ENCODE data around the gene USP40.

The USP40 gene

GRCh38 chr2:233486357-233486756 lies 80.2 kb downstream of the USP40 start:
- ChIA-PET POLR2A (no interaction called here), CTCF (no interaction called here)
- no peak for DNase-seq (ENCODE audit: extremely low spot score)
- no peak for TF ChIP-seq TARDBP (IDR thresholded peaks at IDR 0.05)
- no peak for TF ChIP-seq LEF1 (IDR thresholded peaks at IDR 0.05; ENCODE audit: borderline replicate concordance)

GRCh38 chr2:233485726-233486125 lies 80.9 kb downstream of the USP40 start:
- TF ChIP-seq ZNF384 (IDR thresholded peaks at IDR 0.05) (no peak), FOXA1 (IDR thresholded peaks at IDR 0.05) (no peak), NFRKB (IDR thresholded peaks at IDR 0.05) (no peak), L3MBTL2 (conservative IDR thresholded peaks at IDR 0.05) (no peak), CTBP1 (IDR thresholded peaks at IDR 0.05; ENCODE audit: borderline replicate concordance) (no peak), LEF1 (IDR thresholded peaks at IDR 0.05; ENCODE audit: borderline replicate concordance) (no peak), HDGF (IDR thresholded peaks at IDR 0.05; ENCODE audit: borderline replicate concordance) (no peak), ELF4 (IDR thresholded peaks at IDR 0.05) (no peak), BHLHE40 (IDR thresholded peaks at IDR 0.05; ENCODE audit: borderline replicate concordance) (no peak), FOXM1 (IDR thresholded peaks at IDR 0.05; ENCODE audit: borderline replicate concordance) (no peak), SUZ12 (IDR thresholded peaks at IDR 0.05) (no peak), TARDBP (IDR thresholded peaks at IDR 0.05) (no peak), PKNOX1 (IDR thresholded peaks at IDR 0.05) (no peak), ARNT (IDR thresholded peaks at IDR 0.05) (no peak), FOXK2 (IDR thresholded peaks at IDR 0.05) (no peak), SP1 (IDR thresholded peaks at IDR 0.05) (no peak)
- no peak for DNase-seq (ENCODE audit: extremely low spot score)
- ChIA-PET CTCF (no interaction called here), POLR2A (no interaction called here)

- ChIA-PET CTCF (no interaction called here), POLR2A (no interaction called here)
- TF ChIP-seq BHLHE40 (IDR thresholded peaks at IDR 0.05; ENCODE audit: borderline replicate concordance) (no peak), ARNT (IDR thresholded peaks at IDR 0.05) (no peak), NFRKB (IDR thresholded peaks at IDR 0.05) (no peak), FOXK2 (IDR thresholded peaks at IDR 0.05) (no peak), L3MBTL2 (conservative IDR thresholded peaks at IDR 0.05) (no peak), FOXM1 (IDR thresholded peaks at IDR 0.05; ENCODE audit: borderline replicate concordance) (no peak), LEF1 (IDR thresholded peaks at IDR 0.05; ENCODE audit: borderline replicate concordance) (no peak), SUZ12 (IDR thresholded peaks at IDR 0.05) (no peak)
- DNase-seq (ENCODE audit: extremely low spot score) = no peak
Measured at GRCh38 chr2:233482616-233483015, 84.0 kb downstream of the USP40 start.

- CTCF ChIA-PET = no interaction called here
- DNase-seq (ENCODE audit: extremely low spot score) = no peak
- TF ChIP-seq HDGF (IDR thresholded peaks at IDR 0.05; ENCODE audit: borderline replicate concordance) = no peak
- no peak for TF ChIP-seq FOXK2 (IDR thresholded peaks at IDR 0.05)
- no peak for TF ChIP-seq BHLHE40 (IDR thresholded peaks at IDR 0.05; ENCODE audit: borderline replicate concordance)
- TF ChIP-seq ARNT (IDR thresholded peaks at IDR 0.05) = no peak
- no peak for TF ChIP-seq ZNF384 (IDR thresholded peaks at IDR 0.05)
- no peak for TF ChIP-seq PKNOX1 (IDR thresholded peaks at IDR 0.05)
- TF ChIP-seq NFRKB (IDR thresholded peaks at IDR 0.05) = no peak
- TF ChIP-seq FOXA1 (IDR thresholded peaks at IDR 0.05) = no peak
- no peak for TF ChIP-seq LEF1 (IDR thresholded peaks at IDR 0.05; ENCODE audit: borderline replicate concordance)
- TF ChIP-seq SP1 (IDR thresholded peaks at IDR 0.05) = no peak
- TF ChIP-seq SUZ12 (IDR thresholded peaks at IDR 0.05) = no peak
- TF ChIP-seq L3MBTL2 (conservative IDR thresholded peaks at IDR 0.05) = no peak
- no peak for TF ChIP-seq TARDBP (IDR thresholded peaks at IDR 0.05)
- no peak for TF ChIP-seq ELF4 (IDR thresholded peaks at IDR 0.05)
- no peak for TF ChIP-seq CTBP1 (IDR thresholded peaks at IDR 0.05; ENCODE audit: borderline replicate concordance)
- POLR2A ChIA-PET = no interaction called here
Measured at GRCh38 chr2:233481368-233482142, 85.0 kb downstream of the USP40 start.

- ChIA-PET CTCF (no interaction called here), POLR2A (no interaction called here)
- TF ChIP-seq LEF1 (IDR thresholded peaks at IDR 0.05; ENCODE audit: borderline replicate concordance) (no peak), FOXK2 (IDR thresholded peaks at IDR 0.05) (no peak), SP1 (IDR thresholded peaks at IDR 0.05) (no peak), ARNT (IDR thresholded peaks at IDR 0.05) (no peak), TARDBP (IDR thresholded peaks at IDR 0.05) (no peak), FOXA1 (IDR thresholded peaks at IDR 0.05) (no peak), CTBP1 (IDR thresholded peaks at IDR 0.05; ENCODE audit: borderline replicate concordance) (no peak), PKNOX1 (IDR thresholded peaks at IDR 0.05) (no peak), SUZ12 (IDR thresholded peaks at IDR 0.05) (no peak), ELF4 (IDR thresholded peaks at IDR 0.05) (no peak), ZNF384 (IDR thresholded peaks at IDR 0.05) (no peak), L3MBTL2 (conservative IDR thresholded peaks at IDR 0.05) (no peak)
- no peak for DNase-seq (ENCODE audit: extremely low spot score)
Measured at GRCh38 chr2:233480490-233481202, 85.9 kb downstream of the USP40 start.

All from HEK293T (cell line).